HG03139 (cell line): ENCODE data around the gene RAB30.
A peak's percentile ranks its signal among the peaks of the same experiment; 100 is the strongest.
"Not testable (repeated sequence)": the region's sequence is repeated elsewhere in the genome, so short reads cannot be mapped to it uniquely, and the experiment has no call there.

Experiments used
- ATAC-seq: cut with Tn5 transposase; IDR thresholded peaks from one replicate; pipeline ENCODE4 v1.9.1; 2021; ENCODE audit not compliant: unreplicated experiment

The RAB30 gene

DNA sequence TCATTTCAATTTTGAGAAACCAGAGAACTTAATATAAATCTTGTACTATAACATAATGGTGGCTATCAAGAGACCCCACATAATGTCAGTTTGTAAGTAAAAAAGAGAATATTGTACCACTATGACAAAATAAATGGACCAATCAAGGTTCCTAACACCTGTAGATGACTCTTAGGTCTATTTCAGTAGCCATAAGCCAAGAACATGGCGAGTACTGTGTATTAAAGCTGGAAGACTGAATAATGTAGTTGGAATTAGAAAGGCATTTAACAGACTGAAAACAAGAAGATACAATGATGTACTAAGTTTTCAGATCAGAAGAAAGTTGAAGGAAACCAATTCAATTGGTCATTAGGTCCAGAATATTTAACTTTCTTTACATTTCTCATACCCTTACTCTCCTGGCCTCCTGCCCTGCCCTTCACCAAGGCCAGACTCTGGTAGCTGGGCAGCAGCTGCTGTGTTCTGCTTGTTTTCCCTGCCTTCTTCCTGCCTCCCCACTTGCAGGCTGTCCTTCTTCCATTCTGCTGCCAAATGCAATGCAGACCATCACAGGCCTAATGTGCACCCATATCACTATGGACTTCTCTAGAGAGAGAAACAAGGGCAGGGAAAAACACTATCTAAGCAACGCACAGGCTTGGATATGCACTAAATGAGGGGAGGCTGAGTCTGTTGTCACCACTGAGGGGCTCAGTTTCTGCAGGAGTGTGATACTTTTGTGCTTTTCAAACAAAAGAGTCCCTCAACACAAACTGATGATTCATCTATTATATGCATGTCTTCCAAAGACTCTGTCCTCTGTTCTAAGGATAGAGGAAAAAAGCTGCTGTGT lies 60.1 kb downstream of the RAB30 start:
- ATAC-seq, result no peak

DNA sequence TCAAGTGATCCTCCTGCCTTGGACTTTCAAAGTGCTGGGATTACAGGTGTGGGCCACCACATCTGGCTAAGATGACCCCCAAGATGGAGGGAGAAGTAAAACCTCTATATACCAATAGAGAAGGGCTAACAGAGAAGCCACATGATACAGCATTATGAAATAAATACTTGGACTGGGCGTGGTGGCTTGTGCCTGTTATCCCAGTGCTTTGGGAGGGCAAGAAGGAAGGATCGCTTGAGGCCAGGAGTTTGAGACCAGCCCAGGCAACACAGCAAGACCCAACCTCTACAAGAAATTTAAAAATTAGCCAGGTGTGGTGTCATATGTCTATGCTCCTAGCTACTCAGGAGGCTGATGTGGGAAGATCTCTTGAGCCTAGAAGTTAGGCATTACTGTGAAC lies 61.7 kb downstream of the RAB30 start:
- ATAC-seq, result no peak

DNA sequence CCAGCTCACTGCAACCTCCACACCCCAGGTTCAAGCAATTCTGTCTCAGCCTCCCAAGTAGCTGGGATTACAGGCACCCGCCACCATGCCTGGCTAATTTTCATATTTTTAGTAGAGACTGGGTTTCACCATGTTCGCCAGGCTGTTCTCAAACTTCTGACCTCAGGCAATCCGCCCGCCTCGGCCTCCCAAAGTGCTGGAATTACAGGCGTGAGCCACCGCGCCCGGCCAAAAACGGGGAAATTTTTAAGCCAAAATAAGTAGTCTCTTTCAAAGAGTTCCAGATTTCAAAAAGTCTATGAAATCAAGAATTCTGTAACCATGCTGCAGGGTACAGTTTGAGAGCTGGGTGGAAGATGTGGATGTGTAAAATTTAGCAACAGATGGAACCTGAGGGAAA lies 62.6 kb downstream of the RAB30 start:
- ATAC-seq, result not testable (repeated sequence)

DNA sequence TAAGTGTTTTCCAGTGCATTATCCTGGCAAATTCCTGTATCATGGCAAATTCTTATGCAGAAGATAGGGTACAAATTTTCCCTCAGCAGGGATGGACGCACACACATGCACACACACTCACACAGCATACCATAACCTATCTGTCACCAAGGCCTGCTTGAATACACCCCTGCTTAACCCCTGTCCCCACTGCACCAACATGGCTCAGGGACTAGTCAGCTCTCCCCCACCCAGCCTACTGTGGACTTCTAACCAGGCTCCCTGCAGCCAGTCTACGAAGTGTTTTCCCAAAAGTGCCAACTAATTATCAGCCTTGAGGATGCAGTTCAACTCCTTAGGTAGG lies 63.1 kb downstream of the RAB30 start:
- ATAC-seq, result no peak

DNA sequence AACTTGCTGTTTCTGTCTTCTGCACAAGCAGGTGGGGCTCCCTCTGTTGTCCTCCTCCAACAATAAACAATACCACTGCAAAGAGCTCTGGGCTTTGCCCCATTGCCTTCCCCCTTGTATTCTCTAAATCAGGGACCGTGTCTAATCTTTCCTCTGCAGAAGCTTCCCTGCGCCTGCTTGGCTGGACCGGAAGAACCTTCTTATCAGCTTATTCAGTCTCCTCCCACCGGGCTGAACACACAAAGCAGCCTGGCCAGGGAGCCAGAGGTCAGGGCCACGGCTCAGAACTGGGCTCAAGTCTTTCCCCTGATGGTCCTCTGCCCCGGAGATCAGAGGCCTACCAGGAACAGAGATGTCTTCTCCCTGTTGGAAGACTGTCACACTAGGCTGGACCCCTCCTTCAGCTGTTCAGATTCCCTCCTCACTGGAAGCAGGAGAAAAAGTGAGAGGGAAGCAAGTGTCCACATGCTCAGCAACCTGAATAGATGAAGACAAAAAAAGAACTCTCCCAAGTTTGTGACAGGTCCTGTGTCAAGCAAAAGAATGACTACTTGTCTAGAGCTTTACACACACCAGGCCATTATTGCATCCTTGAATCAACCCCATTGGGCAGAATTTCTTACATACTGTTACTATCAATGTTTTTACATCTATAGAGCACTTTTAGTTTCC lies 63.7 kb downstream of the RAB30 start:
- peak; percentile 50 for ATAC-seq

DNA sequence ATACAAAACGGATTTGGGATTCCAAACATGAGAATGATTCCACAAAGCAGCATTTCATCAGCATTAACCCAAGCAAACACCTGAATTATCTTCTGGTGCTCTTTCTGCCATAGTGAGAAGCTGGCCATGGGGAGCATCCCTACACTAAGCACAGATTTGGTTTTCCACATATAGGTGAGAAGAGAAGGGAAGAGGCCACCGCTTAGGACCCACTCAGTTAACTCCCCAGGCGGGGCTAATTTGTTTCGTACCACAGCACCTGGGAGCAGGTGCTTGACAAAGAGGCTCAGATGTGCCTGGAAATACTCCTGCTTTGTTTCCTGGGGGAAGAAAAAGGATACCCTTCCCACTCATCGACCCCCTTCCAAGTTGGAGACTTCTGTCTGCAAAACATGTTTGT lies 64.2 kb downstream of the RAB30 start:
- no peak for ATAC-seq

DNA sequence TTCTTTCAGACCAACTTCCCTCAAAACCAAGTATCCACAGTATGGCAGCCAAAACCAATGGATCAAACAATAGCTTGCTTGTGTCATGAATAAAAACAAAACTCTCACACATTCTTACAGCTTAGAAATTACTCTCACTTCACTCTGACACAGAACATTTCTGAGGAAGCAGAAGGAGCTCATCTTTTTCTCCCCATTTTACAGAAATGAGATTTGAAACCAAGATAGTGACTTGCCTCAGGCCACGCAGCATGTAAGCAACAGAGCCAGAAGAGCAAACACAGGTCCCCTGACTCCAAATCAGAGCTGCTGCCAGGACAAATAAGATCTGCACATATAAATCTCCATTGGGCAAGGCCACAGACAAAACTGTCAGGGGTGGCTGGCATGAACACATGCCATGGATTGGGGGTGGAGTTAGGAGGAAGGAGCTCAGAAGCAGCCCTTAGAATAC lies 64.8 kb downstream of the RAB30 start:
- ATAC-seq, result peak; percentile 44

DNA sequence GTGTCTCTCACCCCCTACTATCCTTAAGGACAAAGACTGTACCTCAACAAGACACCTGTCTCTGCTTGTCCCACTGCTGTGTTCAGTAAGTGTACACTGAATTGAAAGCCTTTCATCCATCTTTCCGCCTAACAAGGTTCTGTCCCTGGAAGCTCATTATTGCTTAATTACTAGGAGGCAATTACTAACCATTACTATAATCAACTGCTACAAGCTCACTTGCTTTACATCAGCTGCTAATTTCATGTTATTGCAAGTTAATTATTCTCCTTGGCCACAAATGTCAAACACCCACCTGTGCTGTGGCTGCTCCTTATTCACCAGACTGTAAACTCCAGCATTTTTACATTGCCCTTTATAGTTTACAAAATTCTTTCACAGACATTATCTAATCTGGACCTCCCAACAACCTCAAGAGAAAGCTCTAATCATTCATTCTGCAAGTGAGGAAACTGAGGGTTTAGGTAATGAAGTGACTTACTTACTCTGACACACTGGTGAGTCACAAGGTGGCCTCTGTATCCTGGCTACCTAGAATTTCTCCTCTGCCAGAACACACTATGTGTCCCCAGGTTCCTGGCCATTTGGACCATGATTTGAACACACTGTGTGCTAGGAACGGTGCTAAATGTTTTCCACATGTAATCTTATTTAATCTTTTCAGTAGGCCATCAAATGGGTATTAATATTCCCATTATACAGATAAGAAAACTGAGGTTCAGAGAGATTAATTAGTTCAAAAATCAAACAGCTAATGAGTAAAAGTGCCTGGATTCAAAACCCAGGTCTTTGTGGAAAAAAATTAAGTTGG lies 66.7 kb downstream of the RAB30 start:
- no peak for ATAC-seq

DNA sequence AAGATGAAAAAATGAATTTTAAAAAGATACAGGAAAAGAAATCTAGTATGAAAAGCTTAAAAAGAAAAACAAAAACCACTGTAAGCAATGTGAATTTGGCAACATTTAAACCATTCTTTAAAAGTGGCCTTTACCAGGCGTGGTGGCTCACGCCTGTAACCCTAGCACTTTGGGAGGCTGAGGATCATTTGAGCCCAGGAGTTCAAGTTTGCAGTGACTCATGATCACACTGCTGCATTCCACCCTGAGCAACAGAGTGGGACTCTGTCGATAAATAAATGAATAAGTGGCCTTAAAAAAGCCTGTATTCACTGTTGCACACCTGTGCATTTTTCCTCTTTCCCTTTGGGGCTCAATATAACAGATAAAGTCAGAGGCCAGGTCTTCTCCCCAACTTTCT lies 69.2 kb downstream of the RAB30 start:
- ATAC-seq, result no peak

DNA sequence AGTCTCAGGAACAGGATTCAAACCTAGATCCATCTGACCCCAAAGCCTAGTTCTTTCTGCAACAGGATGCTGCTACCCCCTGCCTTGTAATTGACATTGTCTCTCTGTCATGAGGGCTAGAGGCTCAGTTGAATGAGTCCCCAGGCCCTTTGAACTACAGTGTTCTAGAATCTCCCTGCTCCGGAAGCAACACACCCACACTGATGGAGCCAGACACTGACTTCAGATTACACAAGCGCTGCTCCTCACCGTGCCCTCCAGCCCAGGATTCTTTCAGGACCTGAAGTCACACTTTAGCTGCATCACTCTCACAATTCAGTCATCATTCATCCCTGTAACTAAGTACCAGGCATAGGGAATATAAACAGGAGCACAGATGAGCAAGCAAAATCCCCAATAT lies 69.6 kb downstream of the RAB30 start:
- no peak for ATAC-seq

DNA sequence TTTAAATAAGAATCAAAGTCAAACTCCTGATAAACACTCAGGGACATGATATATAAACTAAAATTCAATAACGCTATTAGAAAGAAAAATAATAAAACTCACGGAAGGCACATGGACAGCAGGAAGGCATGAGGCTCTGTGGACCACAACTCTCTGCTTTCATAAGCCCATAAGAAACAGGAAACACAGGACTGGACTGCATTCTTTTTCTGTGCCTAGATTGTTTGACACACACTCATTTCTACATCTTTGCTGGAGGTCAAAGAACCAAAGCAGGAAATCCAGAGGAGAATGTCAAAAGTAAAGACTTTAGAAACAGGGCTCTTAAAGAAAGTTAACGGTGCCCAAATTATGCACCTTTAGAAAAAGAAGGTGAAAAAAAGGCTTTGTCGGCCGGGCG lies 71.3 kb downstream of the RAB30 start:
- no peak for ATAC-seq

DNA sequence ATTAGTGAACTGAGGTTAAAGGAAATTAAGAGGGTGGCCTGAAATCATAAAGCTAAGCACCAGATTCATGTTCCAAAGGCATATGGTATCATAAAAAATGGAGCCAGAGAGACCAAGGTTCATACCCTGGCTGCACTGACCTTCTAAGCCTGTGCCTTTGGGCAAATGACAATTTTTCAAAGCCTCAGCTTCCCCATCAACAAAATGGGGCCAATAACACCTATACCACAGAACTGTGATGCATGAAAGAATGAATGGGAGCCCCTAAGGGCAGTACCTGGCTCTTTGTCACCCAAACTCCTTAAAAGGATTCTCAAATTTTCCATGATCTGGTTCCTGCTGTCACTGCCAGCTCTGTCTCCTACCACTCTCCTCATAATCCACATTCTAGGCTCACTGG lies 72.5 kb downstream of the RAB30 start:
- ATAC-seq, result no peak

DNA sequence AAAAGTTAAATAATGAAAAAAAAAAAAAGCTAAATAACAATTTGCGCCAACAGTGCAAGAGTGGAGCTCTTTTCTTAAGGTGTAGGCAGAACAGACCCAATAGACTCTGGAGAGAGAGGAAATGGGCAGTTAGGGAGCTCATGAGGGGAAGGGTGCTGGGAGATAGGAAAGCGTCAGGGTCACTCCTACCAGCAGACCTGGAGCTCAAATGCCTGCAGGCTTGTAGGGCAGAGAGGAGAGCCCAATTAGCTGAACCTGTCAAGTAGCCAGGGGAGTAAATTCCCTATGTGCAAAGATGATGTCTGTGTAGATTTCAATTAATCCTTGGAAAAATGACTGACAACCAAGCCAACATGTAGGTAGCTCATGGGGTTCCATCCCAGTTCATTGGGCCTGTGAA lies 73.0 kb downstream of the RAB30 start:
- ATAC-seq, result no peak

DNA sequence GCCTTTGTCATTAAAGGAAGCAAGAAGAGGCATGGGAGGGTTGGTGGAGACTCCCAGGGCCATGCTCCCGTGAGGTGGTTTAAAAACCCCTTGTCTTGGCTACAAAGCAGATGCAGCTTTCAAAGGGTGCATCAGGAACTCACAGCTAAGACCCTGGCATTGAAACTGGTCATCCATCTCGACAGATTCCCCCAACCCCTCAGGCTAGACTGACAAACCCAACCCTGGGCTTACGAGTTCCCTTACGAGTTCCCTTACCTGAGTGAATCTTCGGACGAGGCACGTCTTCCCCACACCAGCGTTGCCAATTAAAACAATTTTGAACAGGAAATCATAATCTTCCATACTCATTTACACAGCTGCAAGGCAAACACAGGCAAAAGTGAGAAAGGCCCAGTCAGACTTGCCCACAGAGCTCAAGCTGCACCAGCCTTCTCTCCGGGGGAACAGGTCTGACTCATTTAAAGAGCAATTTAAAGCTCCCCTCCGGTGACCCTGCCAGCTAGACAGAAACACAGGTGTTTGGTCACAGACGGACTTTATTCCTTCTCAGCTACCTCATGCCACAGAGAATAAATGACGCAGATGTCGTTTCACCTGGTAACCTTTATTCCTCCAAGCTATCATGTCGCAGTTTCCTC lies 74.6 kb downstream of the RAB30 start:
- ATAC-seq, result peak; percentile 87

DNA sequence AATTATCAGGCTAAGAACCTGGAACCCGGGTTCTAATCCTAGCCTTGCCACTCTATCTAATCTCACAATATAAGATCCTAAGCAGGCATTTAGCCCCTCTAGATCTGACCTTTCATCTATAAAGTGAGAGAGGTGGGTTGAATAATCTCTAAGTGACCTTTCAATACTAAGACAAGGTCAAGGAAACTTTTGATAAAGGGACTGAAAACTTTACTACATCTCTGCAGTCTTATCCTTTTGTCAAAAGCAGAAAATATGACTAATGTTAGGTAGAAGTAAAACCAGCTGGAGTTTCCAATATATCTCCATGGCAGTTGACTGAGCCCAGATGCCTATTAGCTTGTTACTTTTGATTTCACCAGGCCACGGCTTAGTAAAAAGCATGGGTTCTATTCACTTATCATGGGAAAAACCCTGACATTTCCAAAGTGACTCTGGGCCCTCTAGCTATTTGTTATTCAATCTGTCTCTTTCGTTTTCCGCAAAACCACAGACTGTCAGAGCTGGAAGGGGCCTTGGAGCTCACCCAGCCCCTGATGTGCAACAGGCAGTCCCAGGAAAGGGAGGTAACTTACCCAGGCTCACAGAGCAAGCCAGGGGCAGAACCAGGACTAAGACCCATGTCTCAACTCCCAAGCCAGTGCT lies 75.8 kb downstream of the RAB30 start:
- no peak for ATAC-seq

DNA sequence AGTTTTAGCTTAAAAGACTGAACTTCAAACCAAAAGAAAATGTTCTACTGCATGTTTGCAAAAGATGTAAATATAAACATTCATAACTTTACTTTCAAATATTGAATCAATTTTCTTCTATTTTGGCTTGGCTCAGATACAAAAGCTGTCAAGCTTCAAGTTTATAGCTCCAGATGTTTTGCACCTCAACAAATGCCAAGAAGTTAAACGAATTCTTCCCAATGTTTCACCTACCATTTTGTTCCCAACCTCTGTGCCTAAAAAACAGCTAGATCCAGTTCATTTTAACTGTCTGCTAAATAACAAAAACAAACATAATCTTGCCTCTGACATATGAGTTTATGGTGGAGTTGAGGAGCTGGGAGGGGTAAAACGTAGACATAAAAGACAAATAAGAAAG lies 76.5 kb downstream of the RAB30 start:
- ATAC-seq, result no peak

DNA sequence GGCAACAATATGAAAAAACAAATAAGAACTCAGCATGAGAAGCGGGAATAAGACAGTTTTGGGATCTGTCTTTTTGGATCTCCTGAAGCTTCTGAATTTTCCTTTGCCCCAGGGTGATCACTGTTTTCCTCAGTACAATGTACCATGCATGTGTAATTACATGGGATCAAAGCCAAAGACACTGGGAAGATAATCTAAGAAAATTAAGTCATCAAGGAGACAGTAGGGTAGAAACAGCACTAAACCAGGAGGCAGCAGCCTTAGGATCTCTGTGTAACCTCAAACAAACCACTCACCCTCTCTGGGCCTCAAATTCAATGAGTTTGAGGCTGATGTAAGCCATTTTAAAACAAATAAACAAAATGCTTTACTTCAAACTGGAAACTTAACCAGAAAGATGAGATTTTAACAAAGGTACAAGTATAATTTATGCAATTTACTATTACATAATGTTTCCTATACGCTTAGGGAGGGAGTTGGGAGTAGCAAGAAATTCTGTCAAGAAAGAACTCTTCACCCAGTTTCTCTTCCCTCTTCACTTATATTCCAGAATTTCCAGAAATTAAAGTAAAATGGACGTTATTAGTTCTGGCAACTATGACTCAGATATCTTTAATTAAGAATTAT lies 77.0 kb downstream of the RAB30 start:
- ATAC-seq, result no peak

DNA sequence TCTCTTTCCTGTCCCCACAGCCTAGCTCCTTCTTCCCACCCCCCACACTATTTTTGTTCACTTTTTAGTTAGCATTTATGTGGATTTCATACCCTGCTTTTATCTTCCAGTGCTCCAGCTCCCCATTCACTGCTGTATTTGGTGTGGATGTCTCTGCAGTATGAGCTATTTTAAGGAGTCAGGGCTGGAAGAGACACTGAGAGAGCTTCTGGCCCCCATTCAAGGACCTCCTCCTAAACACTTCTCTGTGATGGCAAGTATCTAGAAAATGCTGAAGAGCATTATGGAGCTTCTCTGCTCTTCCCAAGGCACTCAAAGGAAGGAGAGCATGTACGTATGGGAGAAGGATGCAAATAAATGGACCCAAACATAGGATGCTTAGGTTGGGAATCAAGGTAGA lies 79.5 kb downstream of the RAB30 start:
- ATAC-seq, result no peak

DNA sequence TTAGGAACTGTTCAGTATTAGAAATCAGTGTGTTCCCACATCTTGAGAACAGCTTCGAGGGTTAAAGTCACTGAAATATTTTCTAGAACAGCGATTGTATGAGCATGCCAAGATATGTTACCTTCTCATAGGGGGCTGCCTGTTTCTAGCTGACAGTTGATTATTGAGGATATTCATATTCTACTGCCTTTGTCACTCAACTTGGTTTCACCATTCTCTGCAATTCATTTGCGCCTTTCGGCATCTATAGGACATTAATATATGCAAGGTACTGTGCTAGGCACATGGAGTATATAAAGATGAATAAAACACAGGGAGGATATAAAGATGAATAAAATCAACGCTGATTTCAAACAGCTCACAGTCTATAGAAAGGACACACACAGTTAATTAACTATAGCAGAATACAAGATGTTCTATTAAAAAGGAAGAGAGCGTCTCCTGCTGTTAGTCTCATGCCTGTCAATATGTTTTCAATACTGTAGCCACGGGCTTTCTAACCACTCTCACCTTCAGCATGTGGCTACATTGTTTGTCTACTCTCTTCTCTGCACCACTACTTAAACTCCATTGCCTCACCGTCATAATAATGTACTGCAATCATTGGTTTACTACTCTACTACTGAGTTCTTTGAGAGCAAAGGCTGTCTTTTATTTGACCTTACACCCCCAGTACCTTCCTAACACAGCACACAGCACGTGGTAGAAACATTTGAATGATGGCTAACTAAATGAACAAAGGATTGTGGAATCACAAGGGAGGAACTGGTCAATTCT lies 81.9 kb downstream of the RAB30 start:
- ATAC-seq, result no peak
